CD4-positive, alpha-beta T cell treated with Interleukin-17A for 4 hours (primary cell): ENCODE results near the gene KRTAP10-10.

Experiments used
- DNase-seq: peaks from one replicate; pipeline ENCODE4 v3.0.0-alpha.2; 2020; ENCODE audit warnings: mixed read lengths

The KRTAP10-10 gene

DNA sequence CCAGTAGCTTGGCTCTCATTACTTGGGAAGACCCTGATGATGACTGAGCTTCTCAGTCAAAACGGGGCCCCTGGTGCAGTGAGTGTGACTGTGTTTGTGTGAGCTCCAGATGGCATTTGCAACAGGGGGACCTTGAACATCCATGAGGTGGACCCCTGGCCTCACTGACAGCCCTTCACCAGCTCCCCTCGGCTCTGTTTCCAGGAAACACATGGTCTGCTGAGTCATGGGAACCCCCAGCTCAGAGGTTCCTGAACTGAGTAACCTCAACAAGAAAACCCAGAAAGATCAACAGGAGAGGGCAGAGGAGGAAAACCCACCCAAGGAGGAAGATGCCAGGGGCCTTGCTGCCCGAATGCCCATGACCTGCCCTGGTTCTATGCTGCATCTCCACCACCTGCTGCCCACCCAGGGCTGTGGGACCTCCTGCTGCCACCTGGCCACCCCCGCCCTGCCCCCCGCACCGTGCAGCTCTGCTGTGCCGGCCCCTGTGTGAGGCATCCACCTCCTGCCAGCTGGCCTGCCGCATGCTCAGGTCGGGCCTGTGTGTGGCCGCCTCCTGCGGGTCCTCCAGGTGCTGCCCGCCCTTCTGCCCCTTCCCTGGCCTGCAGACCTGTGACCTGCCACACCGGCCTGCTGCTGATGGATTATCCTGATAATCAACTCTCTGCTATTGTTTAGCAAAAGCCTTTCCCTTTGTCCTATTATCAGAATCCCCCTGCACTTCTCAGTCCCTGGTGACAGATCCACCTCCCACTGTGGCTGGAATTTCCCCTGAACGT, 49.0 kb downstream of the KRTAP10-10 start:
- no peak for DNase-seq

DNA sequence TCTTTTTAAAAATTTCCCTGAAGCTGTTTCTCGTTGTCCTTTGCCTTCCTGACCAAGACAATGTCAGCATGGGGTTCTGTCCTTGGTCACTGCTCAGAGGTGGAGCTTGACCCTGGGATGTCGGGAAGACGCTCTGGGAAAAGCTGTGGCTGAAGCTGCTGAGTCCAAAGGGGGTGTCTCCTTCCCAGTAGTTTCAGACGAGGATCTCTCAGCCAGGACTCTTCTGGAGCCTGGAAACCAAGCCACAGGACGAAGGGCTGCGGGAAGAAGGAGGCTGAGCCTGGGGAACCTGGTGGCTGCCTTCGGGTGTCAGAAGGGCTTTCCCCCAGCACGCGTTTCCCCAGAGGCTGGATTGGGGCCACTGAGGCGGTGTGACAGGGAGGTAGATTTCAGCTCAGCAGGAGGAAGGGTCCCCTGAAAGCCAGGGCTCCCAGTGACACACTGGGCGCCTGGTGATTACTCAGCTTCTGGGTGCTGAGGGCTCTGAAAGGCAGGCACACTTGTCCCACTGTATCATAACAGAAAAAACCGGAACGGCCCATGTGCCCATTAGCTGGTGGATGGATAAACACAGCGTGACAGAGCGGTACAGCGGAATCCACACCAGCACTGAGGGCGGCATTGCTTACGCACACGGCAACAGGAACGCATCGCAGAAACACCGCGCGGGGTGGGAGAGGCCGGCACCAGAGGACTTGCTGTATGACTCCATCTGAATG, 49.8 kb downstream of the KRTAP10-10 start:
- no peak for DNase-seq

DNA sequence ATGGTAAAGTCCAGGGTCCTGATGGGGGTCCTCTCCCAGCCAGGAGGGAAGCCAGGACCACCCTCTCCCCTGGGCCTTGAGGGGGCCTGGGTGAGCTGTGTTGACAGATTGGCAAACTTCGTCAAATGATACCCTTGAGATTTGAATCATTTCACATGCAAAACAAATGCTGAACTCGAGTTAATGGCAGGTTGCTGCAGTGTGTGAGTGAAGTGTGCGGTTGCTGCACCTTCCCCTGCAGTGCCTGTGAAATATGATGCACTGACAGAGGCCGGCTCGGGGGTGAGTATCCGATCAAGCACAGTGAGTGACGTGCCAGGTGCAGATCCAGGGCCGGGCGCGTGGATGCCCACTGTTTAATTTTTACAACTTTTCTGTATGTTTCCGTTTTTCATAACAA, 50.5 kb downstream of the KRTAP10-10 start:
- no peak for DNase-seq
